ENCODE data around the gene ADD3. TPM values are rescaled to one million over a fixed set of nuclear protein-coding genes. Genes with fewer than 3 reads are reported as not detected.
A peak's percentile ranks its signal among the peaks of the same experiment; 100 is the strongest.

Gene ADD3
- total RNA-seq, 1 donor from 2014 or later = 95.3 TPM

DNA sequence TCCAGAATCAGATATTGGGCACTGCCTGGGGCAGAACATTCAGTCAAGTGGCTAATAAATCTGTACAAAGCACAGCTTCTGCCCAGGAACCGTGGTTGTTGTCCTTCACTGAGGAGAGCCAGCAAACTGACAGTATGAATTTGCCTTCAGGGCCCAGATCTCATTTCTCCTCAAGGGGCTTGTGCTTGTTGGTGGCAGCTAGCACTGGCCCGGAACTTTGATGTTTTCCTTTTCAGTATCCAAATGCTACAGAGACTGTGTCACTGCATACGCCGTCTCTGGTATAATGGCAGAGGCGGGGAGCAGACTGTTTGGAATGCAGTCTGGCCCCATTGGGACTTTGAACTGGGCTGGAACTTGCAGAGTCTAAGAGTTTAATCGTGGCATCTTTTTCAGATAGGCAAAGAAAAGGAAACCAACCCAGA, 30.4 kb upstream of the ADD3 start:
- DNase-seq = no peak
- no peak for ATAC-seq (ENCODE audit: low read depth)
- TF ChIP-seq, protein P1, sequence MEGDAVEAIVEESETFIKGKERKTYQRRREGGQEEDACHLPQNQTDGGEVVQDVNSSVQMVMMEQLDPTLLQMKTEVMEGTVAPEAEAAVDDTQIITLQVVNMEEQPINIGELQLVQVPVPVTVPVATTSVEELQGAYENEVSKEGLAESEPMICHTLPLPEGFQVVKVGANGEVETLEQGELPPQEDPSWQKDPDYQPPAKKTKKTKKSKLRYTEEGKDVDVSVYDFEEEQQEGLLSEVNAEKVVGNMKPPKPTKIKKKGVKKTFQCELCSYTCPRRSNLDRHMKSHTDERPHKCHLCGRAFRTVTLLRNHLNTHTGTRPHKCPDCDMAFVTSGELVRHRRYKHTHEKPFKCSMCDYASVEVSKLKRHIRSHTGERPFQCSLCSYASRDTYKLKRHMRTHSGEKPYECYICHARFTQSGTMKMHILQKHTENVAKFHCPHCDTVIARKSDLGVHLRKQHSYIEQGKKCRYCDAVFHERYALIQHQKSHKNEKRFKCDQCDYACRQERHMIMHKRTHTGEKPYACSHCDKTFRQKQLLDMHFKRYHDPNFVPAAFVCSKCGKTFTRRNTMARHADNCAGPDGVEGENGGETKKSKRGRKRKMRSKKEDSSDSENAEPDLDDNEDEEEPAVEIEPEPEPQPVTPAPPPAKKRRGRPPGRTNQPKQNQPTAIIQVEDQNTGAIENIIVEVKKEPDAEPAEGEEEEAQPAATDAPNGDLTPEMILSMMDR (IDR thresholded peaks at IDR 0.05) = no peak
- CTCF ChIA-PET = interaction anchor here (1.0 to 2.8 kb wide), 5 partner anchors 20 to 161 kb away, joined by 4 to 10 read pairs (median 5); no protein-coding TSS in a partner anchor
- H3K27me3 Mint-ChIP-seq = no peaks in the 10 kb centered on the region
- intact Hi-C loops (cut with micrococcal nuclease) = loop anchor here (5.0 kb wide), 1 partner anchor 60 kb away; no protein-coding TSS in a partner anchor
- POLR2A ChIA-PET = interaction anchor here (0.5 to 1.4 kb wide), 2 partner anchors 30 to 107 kb away, joined by 3 to 5 read pairs; partner anchors contain the start of gene ADD3
- no peak overlapping the region for H3K4me3 Mint-ChIP-seq
- H3K36me3 Mint-ChIP-seq (ENCODE audit: low read depth) = no peaks in the 10 kb centered on the region
- H3K4me1 Mint-ChIP-seq = no peaks in the 10 kb centered on the region
- H3K27ac Mint-ChIP-seq = no peak overlapping the region
- H3K9me3 Mint-ChIP-seq = no peaks in the 10 kb centered on the region

DNA sequence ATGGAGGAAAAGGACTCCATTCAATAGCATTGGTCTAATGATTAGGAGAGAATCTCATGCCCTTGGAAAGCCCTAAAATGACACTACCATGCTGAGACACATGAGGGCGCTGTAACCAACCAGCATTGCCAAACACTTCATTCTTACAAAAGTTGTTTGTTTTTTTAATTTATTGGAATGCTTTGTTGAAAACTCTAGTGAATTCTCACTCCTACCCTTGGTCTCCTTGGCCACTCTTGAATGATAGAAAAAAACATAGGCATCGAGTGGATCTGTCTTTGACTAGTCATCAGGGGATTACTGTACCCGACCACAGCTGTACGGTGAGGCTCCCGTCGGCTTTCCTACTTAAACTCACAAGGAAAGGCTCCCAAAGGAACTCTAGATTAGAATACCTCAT, 29.3 kb upstream of the ADD3 start:
- H3K27ac Mint-ChIP-seq = no peak overlapping the region
- no peaks in the 10 kb centered on the region for H3K4me1 Mint-ChIP-seq
- no peaks in the 10 kb centered on the region for H3K9me3 Mint-ChIP-seq
- TF ChIP-seq, protein P1 (IDR thresholded peaks at IDR 0.05) = peak; percentile 19
- H3K4me3 Mint-ChIP-seq = no peak overlapping the region
- no peaks in the 10 kb centered on the region for H3K36me3 Mint-ChIP-seq (ENCODE audit: low read depth)
- H3K27me3 Mint-ChIP-seq = no peaks in the 10 kb centered on the region
- intact Hi-C loops (cut with micrococcal nuclease) = loop anchor here (1.0 to 5.0 kb wide), 7 partner anchors 18 to 301 kb away; partner anchors contain the start of gene ADD3
- ChIA-PET POLR2A (interaction anchor here (0.9 to 1.4 kb wide), 2 partner anchors 20 to 29 kb away, joined by 4 to 5 read pairs; partner anchors contain the start of gene ADD3), CTCF (interaction anchor here (0.6 to 2.8 kb wide), 17 partner anchors 10 to 160 kb away, joined by 3 to 10 read pairs (median 4); partner anchors contain the start of gene ADD3)
- ATAC-seq (ENCODE audit: low read depth) = peak; percentile 42
- DNase-seq = no peak

DNA sequence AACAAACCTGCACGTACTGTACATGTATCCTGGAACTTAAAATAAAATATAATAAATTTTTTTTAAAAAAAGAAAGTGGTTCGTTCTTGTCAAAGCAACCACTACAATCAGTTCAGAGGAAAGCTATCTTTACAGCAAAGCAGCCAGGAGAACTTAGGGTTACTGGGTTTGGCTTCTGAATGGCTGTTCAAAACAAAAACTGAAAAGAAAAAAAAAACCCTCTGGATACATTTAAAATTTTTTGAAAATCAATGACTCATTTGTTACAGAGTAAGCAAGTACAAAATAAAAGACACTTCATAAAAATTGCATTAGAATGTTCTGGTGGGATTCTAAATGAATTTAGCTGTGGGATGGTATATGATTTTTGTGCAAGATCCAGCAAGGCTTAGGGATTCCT, 28.6 kb upstream of the ADD3 start:
- peaks cover 2% of the 10 kb centered on the region for H3K4me1 Mint-ChIP-seq
- no peaks in the 10 kb centered on the region for H3K36me3 Mint-ChIP-seq (ENCODE audit: low read depth)
- H3K27ac Mint-ChIP-seq = no peak overlapping the region
- ChIA-PET CTCF (interaction anchor here (0.7 to 2.0 kb wide), 11 partner anchors 9 to 264 kb away, joined by 3 to 8 read pairs (median 4); partner anchors contain the start of gene ADD3), POLR2A (interaction anchor here (0.9 to 1.3 kb wide), 2 partner anchors 19 to 68 kb away, joined by 3 read pairs; no protein-coding TSS in a partner anchor)
- no peaks in the 10 kb centered on the region for H3K27me3 Mint-ChIP-seq
- H3K4me3 Mint-ChIP-seq = no peak overlapping the region
- no peaks in the 10 kb centered on the region for H3K9me3 Mint-ChIP-seq
- TF ChIP-seq, protein P1 (IDR thresholded peaks at IDR 0.05) = no peak
- intact Hi-C loops (cut with micrococcal nuclease) = loop anchor here (2.0 to 5.0 kb wide), 2 partner anchors 18 to 58 kb away; no protein-coding TSS in a partner anchor
- ATAC-seq (ENCODE audit: low read depth) = no peak
- DNase-seq = no peak

DNA sequence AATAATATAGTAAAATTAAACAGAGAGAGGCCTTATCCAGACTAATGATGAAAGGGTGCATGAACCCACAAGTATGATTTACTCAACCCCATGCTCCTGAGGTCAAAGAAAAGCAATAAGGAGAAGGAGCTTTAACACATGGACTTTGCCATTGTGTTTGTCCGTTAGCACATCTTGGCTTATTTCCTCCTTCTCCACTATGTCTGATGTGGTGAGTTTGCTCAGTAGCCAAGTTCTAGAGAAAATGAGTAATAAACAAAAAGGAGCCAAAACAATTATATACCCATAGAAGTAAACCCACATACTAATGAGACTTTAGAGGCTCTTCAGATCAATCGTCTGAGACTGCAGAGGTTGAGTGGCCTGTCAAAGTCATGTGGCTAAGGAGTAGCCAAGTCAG, 26.1 kb upstream of the ADD3 start:
- Mint-ChIP-seq H3K27me3 (no peaks in the 10 kb centered on the region), H3K4me1 (peaks cover 2% of the 10 kb centered on the region), H3K4me3 (no peak overlapping the region), H3K9me3 (peaks cover 4% of the 10 kb centered on the region), H3K27ac (no peak overlapping the region), H3K36me3 (ENCODE audit: low read depth) (peaks cover 2% of the 10 kb centered on the region)
- TF ChIP-seq, protein P1 (IDR thresholded peaks at IDR 0.05) = no peak
- no peak for DNase-seq
- CTCF ChIA-PET = no interaction called here
- intact Hi-C loops (cut with micrococcal nuclease) = no loop called here
- POLR2A ChIA-PET = no interaction called here
- ATAC-seq (ENCODE audit: low read depth) = no peak

DNA sequence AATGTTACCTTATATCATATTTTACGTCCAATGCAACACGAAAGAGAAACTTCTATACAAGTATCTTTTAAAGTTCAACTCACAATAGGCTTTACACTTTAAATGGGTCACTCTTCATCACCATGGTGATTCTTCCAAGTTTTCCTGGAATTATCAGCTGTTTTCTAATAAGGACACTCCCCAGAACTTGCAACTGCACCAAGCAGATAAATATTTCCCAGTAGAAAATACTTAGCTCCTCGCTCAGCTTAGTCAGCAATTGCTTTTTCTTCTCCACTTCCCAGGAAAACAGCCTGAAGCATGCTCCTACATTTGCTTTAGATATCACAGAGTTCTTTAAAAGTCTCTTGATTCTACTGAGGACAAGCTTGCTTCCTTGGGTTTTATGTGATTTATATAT, 25.7 kb upstream of the ADD3 start:
- TF ChIP-seq, protein P1 (IDR thresholded peaks at IDR 0.05) = no peak
- H3K4me3 Mint-ChIP-seq = no peak overlapping the region
- H3K27me3 Mint-ChIP-seq = no peaks in the 10 kb centered on the region
- intact Hi-C loops (cut with micrococcal nuclease) = no loop called here
- DNase-seq (no peak), ATAC-seq (ENCODE audit: low read depth) (no peak)
- POLR2A ChIA-PET = no interaction called here
- H3K27ac Mint-ChIP-seq = no peak overlapping the region
- H3K9me3 Mint-ChIP-seq = peaks cover 4% of the 10 kb centered on the region
- CTCF ChIA-PET = no interaction called here
- peaks cover 2% of the 10 kb centered on the region for H3K36me3 Mint-ChIP-seq (ENCODE audit: low read depth)
- peaks cover 2% of the 10 kb centered on the region for H3K4me1 Mint-ChIP-seq

Measured in activated B cell treated with CpG ODN at 0.5 μM for 24 hours (primary cell).